ENCODE data around the gene UGT2A3. TPM values are rescaled to one million over a fixed set of nuclear protein-coding genes. Genes with fewer than 3 reads are reported as not detected.
A peak's percentile ranks its signal among the peaks of the same experiment; 100 is the strongest.

UGT2A3 gene
- total and polyA plus RNA-seq, 2 of the 8 experiments (the other 6 are each of a cell fraction or from before 2014, with no cell fraction given), result not detected

DNA sequence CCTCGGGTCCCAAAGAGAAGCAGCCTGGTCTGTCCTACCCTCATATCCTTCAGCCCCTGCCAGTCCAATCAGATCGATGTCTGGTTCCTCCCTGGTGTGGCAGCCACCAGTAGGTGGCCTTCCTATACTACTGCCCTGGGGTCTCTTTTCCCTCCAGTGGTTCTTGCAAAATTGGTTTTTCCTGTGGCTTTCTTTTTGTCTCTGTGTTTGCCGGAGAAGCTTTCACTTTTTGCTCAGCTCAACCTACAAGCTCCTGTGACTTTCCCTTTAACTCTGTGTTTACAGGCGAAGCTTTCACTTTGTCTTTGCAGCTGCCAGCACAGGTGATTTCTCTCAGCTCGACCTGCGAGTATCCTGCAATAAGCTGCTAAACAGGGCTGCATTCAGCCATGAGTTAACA lies 46.8 kb downstream of the UGT2A3 start:
- Histone ChIP-seq H3K9ac (replicated peaks in 1 of 4; ENCODE audit: extremely low read depth in 1 of 4, low read depth in 3 of 4, low read length in 3 of 4) (no peak overlapping the region), H3K56ac (replicated peaks; ENCODE audit: insufficient read length, low read depth, low read length) (peak overlapping the region; percentile 86), H3K79me1 (ENCODE audit: low read depth, low read length) (no peaks in the 10 kb centered on the region), H2AK5ac (ENCODE audit: low read depth, low read length) (peak overlapping the region; percentile 68; the same call in 1 of the 2 replicates), H4K5ac (ENCODE audit: insufficient read length, low read depth, low read length) (peak overlapping the region; percentile 54), H4K91ac (replicated peaks; ENCODE audit: insufficient read length, low read length) (peak overlapping the region; percentile 97), H2BK5ac (ENCODE audit: low read depth, low read length) (peak overlapping the region; percentile 99), H3K79me2 (ENCODE audit: control insufficient read depth in 1 of 2, insufficient read depth in 2 of 2, low read length in 2 of 2) (no peaks in the 10 kb centered on the region), H3K4me3 (ENCODE audit: extremely low read depth in 1 of 4, insufficient read depth in 2 of 4, low read depth in 3 of 4, low read length in 4 of 4) (peak overlapping the region in 1 of 4 experiments; percentile 48; a peak in 1 of 8 replicates), H4K20me1 (replicated peaks in 1 of 2; ENCODE audit: control insufficient read depth in 1 of 2, insufficient read depth in 2 of 2, low read length in 2 of 2) (no peaks in the 10 kb centered on the region), H3K18ac (ENCODE audit: extremely low read depth, low read length) (peak overlapping the region; percentile 92), H2AFZ (ENCODE audit: low read length) (no peak overlapping the region), H3K36me3 (ENCODE audit: control insufficient read depth in 2 of 4, insufficient read depth in 4 of 4, low read length in 3 of 4) (no peaks in the 10 kb centered on the region), H3K27ac (ENCODE audit: low read depth, low read length) (peak overlapping the region; percentile 96), H3K27me3 (replicated peaks in 1 of 4; ENCODE audit: control insufficient read depth in 3 of 4, extremely low read depth in 1 of 4, insufficient read depth in 3 of 4, low read length in 3 of 4) (no peaks in the 10 kb centered on the region), H2BK15ac (ENCODE audit: low read length) (no peak overlapping the region), H3K4me2 (ENCODE audit: insufficient read depth in 1 of 2, low read depth in 2 of 2, low read length in 2 of 2) (peak overlapping the region; percentile 64 to 99), H3K4me1 (replicated peaks in 1 of 4; ENCODE audit: control insufficient read depth in 3 of 4, insufficient read depth in 4 of 4, low read length in 3 of 4) (peaks cover 16 to 23% (median 20%) of the 10 kb centered on the region in 4 experiments), H3K14ac (ENCODE audit: insufficient read length) (no peak overlapping the region), H2BK120ac (replicated peaks; ENCODE audit: low read depth, low read length) (peak overlapping the region; percentile 98), H3K23ac (ENCODE audit: insufficient read length) (no peak overlapping the region), H2BK12ac (ENCODE audit: low read depth, low read length) (peak overlapping the region; percentile 96), H3K23me2 (ENCODE audit: low read depth, low read length) (peaks cover 6% of the 10 kb centered on the region), H3K4ac (replicated peaks; ENCODE audit: insufficient read length, low read depth, low read length) (peak overlapping the region; percentile 63), H3K9me3 (ENCODE audit: insufficient read depth in 2 of 2, low read depth in 1 of 2, low read length in 1 of 2) (no peaks in the 10 kb centered on the region), H4K8ac (ENCODE audit: extremely low read depth, insufficient read depth, low read length) (0 out of 2 replicates have a peak overlapping the region, but pooled peaks have one; percentile 41), H2BK20ac (ENCODE audit: low read length) (peak overlapping the region; percentile 99; the same call in 1 of the 2 replicates)
- 62% methylated on average over 6 of the region's 6 CpGs; no CpG with 5 or more reads in 1 of the 2 experiments for WGBS, 2 experiments (ENCODE audit: extremely low coverage in 1 of 2, insufficient coverage in 1 of 2, insufficient read length in 1 of 2, insufficient replicate concordance in 2 of 2, low coverage in 1 of 2, low lambda C conversion rate in 2 of 2, missing lambda C conversion rate in 1 of 2)
- ChIA-PET CTCF (ENCODE audit: partially characterized antibody) (interaction anchor here (0.7 to 2.8 kb wide), 5 partner anchors 120 to 633 kb away, joined by 3 to 25 read pairs (median 3); no protein-coding TSS in a partner anchor), POLR2A (ENCODE audit: partially characterized antibody) (interaction anchor here (1.5 to 3.0 kb wide), 4 partner anchors 10 to 499 kb away, joined by 4 to 15 read pairs (median 10); no protein-coding TSS in a partner anchor)
- FAIRE-seq, result peak; percentile 52
- DNase-seq (ENCODE audit: low read depth in 1 of 2, low spot score in 2 of 2), result no peak
- no peak for TF ChIP-seq FOSL1 (IDR thresholded peaks at IDR 0.05; ENCODE audit: insufficient read depth, low read depth, low read length)
- TF ChIP-seq RXRA (IDR thresholded peaks at IDR 0.05; ENCODE audit: insufficient read depth, low read depth, low read length), result no peak
